CD4-positive, alpha-beta T cell (primary cell): ENCODE results near the gene FARS2. TPM values are rescaled to one million over a fixed set of nuclear protein-coding genes. Genes with fewer than 3 reads are reported as not detected.

Experiments
- ATAC-seq: fragments of 200-7000 bp; cut with Tn5 transposase; one replicate; pipeline ENCODE4 v1.10.0; 2022; ENCODE audit warnings: mild to moderate bottlenecking; ENCODE audit not compliant: poor library complexity
- CTCF ChIA-PET: fragments of 350-600 bp; sonication (Branson Sonifier 250); formaldehyde crosslinking; loops from one replicate; lab custom pipeline; 2021; ENCODE audit warnings: antibody characterized with exemption, inconsistent platforms; lab: Charles Lee
- POLR2A ChIA-PET: fragments of 350-600 bp; sonication (Branson Sonifier 250); formaldehyde crosslinking; loops from one replicate; lab custom pipeline; 2021; ENCODE audit warnings: antibody characterized with exemption, inconsistent platforms; lab: Charles Lee
- DNase-seq, 14 experiments: peaks; one replicate each; pipeline ENCODE4 v3.0.0-alpha.2; 2013 to 2020; ENCODE audit warnings: mixed read lengths in 2 of 14
- H3K27ac ChIP-seq, 2 donors: one replicate each; pipeline versions ENCODE4 v1.5.1 to v1.7.0; 2013; ENCODE audit warnings: low read length in 2 of 2, low read depth in 1 of 2, mild to moderate bottlenecking in 1 of 2
- H3K27me3 ChIP-seq, 2 experiments: 1 replicate in 1 of 2; 2 replicates in 1 of 2; pipeline versions ENCODE4 v1.6.1 to v1.7.0; 2013; ENCODE audit warnings: low read length in 2 of 2, control low read depth in 1 of 2, mild to moderate bottlenecking in 1 of 2, moderate library complexity in 1 of 2; ENCODE audit not compliant: insufficient read depth in 2 of 2, control insufficient read depth in 1 of 2
- H3K36me3 ChIP-seq: one replicate; pipeline ENCODE4 v1.6.1; 2013; ENCODE audit warnings: low read length, control low read depth; ENCODE audit not compliant: insufficient read depth
- H3K4me1 ChIP-seq: one replicate; pipeline ENCODE4 v1.6.1; 2013; ENCODE audit warnings: low read length, control low read depth; ENCODE audit not compliant: insufficient read depth
- H3K4me3 ChIP-seq: one replicate; pipeline ENCODE4 v1.5.1; 2013; ENCODE audit warnings: mild to moderate bottlenecking, low read length, moderate library complexity
- H3K9me3 ChIP-seq, 2 experiments: 1 replicate in 1 of 2; 2 replicates in 1 of 2; pipeline versions ENCODE4 v1.6.1 to v1.7.0; 2013; ENCODE audit warnings: low read length in 2 of 2, mild to moderate bottlenecking in 2 of 2, control low read depth in 1 of 2, moderate library complexity in 1 of 2; ENCODE audit not compliant: control insufficient read depth in 1 of 2, insufficient read depth in 1 of 2
- H3K27ac Mint-ChIP-seq: one replicate; pipeline ENCODE4 v1.8.0; 2020; ENCODE audit warnings: mixed read lengths
- H3K27me3 Mint-ChIP-seq: one replicate; pipeline ENCODE4 v1.8.0; 2021; ENCODE audit warnings: mixed read lengths
- H3K36me3 Mint-ChIP-seq: one replicate; pipeline ENCODE4 v1.8.0; 2021; ENCODE audit warnings: low read depth, mixed read lengths
- H3K4me1 Mint-ChIP-seq: one replicate; pipeline ENCODE4 v1.8.0; 2021; ENCODE audit warnings: low read depth, mixed read lengths
- H3K4me3 Mint-ChIP-seq: one replicate; pipeline ENCODE4 v1.8.0; 2020; ENCODE audit warnings: mild to moderate bottlenecking, mixed read lengths
- H3K9me3 Mint-ChIP-seq: one replicate; pipeline ENCODE4 v1.8.0; 2020; ENCODE audit warnings: mixed read lengths
- intact Hi-C, 2 experiments: fragments of 100-400 bp; cut with DNase I in 1 of 2; cut with micrococcal nuclease in 1 of 2; formaldehyde crosslinking; loops; one replicate each; pipeline versions ENCODE4 v1.15.1 to v1.9.0; 2023 to 2025; cut with DNase I, micrococcal nuclease
- total RNA-seq, 174 experiments: library from RNA in 2 of 174; stranded (reverse) in 2 of 174; gene quantifications; one replicate each; pipeline ENCODE4 v1.2.3 and lab custom pipeline; 2021 to 2026
- TF ChIP-seq, protein P1 (sequence below): fragments of 200-600 bp; IDR thresholded peaks from one replicate; pipeline ENCODE4 v1.8.0; 2022; ENCODE audit warnings: antibody characterized with exemption, mild to moderate bottlenecking

The FARS2 gene
- total RNA-seq, 2 experiments from 2014 or later: 12.6 to 12.8 TPM

DNA sequence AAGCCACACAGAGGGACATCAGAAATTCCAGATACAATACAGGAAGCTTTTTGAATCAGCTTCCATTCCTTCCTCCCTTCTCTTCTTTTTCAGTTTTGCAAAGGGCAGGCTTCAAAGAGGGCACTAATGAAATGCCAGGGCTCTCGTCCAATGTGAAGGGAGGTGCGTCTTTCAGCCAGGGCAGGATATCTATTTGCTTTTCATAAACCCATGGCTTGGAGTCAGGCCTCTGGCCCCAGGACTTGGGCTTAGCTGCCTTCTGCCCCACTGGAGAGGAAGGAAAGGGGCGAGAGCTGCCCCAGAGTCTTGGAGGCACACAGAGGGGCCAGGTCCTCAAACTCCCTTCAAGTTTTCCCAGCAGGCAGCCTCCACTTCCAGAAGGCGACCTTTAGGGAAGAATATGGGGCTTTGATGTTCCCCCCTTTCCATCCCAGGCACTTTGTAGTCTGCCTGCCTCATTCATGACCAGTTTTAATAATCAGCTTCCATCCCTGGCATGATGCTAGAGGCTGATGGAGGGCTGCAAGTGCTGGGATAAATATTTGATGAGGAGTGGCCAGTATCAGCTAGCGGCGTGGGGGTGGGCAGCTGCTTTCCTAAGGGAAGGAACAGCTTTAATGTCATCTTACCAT is 510.6 kb downstream of the FARS2 start:
- H3K9me3 ChIP-seq: peaks cover 0 to 6% of the 10 kb centered on the region in 2 experiments
- H3K27ac ChIP-seq: no peak overlapping the region
- H3K27me3 ChIP-seq: no peaks in the 10 kb centered on the region
- H3K27ac Mint-ChIP-seq: no peak overlapping the region
- ChIA-PET CTCF (no interaction called here), POLR2A (no interaction called here)
- no peak overlapping the region for H3K4me3 ChIP-seq
- no peaks in the 10 kb centered on the region for H3K36me3 ChIP-seq
- no peaks in the 10 kb centered on the region for H3K4me1 ChIP-seq
- no peaks in the 10 kb centered on the region for H3K4me1 Mint-ChIP-seq
- TF ChIP-seq, protein P1, sequence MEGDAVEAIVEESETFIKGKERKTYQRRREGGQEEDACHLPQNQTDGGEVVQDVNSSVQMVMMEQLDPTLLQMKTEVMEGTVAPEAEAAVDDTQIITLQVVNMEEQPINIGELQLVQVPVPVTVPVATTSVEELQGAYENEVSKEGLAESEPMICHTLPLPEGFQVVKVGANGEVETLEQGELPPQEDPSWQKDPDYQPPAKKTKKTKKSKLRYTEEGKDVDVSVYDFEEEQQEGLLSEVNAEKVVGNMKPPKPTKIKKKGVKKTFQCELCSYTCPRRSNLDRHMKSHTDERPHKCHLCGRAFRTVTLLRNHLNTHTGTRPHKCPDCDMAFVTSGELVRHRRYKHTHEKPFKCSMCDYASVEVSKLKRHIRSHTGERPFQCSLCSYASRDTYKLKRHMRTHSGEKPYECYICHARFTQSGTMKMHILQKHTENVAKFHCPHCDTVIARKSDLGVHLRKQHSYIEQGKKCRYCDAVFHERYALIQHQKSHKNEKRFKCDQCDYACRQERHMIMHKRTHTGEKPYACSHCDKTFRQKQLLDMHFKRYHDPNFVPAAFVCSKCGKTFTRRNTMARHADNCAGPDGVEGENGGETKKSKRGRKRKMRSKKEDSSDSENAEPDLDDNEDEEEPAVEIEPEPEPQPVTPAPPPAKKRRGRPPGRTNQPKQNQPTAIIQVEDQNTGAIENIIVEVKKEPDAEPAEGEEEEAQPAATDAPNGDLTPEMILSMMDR: no peak
- H3K27me3 Mint-ChIP-seq: no peaks in the 10 kb centered on the region
- no peak overlapping the region for H3K4me3 Mint-ChIP-seq
- no peak for DNase-seq
- no peak for ATAC-seq
- peaks cover 53% of the 10 kb centered on the region for H3K36me3 Mint-ChIP-seq
- intact Hi-C loops: no loop called here
- H3K9me3 Mint-ChIP-seq: no peaks in the 10 kb centered on the region

GRCh38 chr6:5772408-5773120 is 511.3 kb downstream of the FARS2 start:
- Mint-ChIP-seq H3K9me3 (no peaks in the 10 kb centered on the region), H3K4me3 (no peak overlapping the region), H3K36me3 (peaks cover 49% of the 10 kb centered on the region), H3K4me1 (no peaks in the 10 kb centered on the region), H3K27me3 (no peaks in the 10 kb centered on the region), H3K27ac (no peak overlapping the region)
- Histone ChIP-seq H3K27me3 (no peaks in the 10 kb centered on the region), H3K27ac (no peak overlapping the region), H3K36me3 (no peaks in the 10 kb centered on the region), H3K4me1 (no peaks in the 10 kb centered on the region), H3K9me3 (peaks cover 0 to 3% of the 10 kb centered on the region in 2 experiments), H3K4me3 (no peak overlapping the region)
- POLR2A ChIA-PET: no interaction called here
- DNase-seq: no peak
- no peak for ATAC-seq
- TF ChIP-seq, protein P1: no peak
- CTCF ChIA-PET: no interaction called here
- intact Hi-C loops: no loop called here

DNA sequence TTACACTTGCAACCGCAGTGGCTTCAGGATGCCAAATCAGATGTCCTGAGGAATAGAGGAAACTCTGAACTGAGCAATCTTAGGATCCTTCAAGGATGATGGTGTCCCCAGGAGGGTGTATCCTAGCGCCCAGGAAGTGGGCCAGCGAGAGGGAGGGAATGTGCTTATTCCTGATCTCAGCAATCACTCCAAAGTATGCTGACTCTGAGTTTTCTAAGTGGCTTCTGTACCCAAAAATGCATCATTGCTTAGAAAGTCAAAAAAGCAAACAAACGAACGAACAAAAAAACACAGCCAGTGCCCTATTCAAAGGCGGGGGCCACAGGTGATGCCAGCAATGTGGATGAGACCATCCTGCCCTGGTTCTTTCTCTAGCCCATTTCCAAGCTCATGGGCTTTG is 514.8 kb downstream of the FARS2 start:
- ATAC-seq (no peak), DNase-seq (no peak)
- Mint-ChIP-seq H3K4me3 (no peak overlapping the region), H3K27ac (no peak overlapping the region), H3K9me3 (no peaks in the 10 kb centered on the region), H3K36me3 (peaks cover 34% of the 10 kb centered on the region), H3K4me1 (no peaks in the 10 kb centered on the region), H3K27me3 (no peaks in the 10 kb centered on the region)
- H3K4me1 ChIP-seq: no peaks in the 10 kb centered on the region
- no peak overlapping the region for H3K27ac ChIP-seq
- intact Hi-C loops: no loop called here
- ChIA-PET CTCF (no interaction called here), POLR2A (no interaction called here)
- no peaks in the 10 kb centered on the region for H3K27me3 ChIP-seq
- no peaks in the 10 kb centered on the region for H3K36me3 ChIP-seq
- H3K9me3 ChIP-seq: peaks cover 0 to 8% of the 10 kb centered on the region in 2 experiments
- no peak overlapping the region for H3K4me3 ChIP-seq
- TF ChIP-seq, protein P1: no peak
